Measurements from ENCODE around the gene CHST11.

Gene CHST11

GRCh38 chr12:104439137-104439536, 17.6 kb upstream of the CHST11 start:
- no peak for DNase-seq (ENCODE audit: low read depth)
- TF ChIP-seq, protein P1, sequence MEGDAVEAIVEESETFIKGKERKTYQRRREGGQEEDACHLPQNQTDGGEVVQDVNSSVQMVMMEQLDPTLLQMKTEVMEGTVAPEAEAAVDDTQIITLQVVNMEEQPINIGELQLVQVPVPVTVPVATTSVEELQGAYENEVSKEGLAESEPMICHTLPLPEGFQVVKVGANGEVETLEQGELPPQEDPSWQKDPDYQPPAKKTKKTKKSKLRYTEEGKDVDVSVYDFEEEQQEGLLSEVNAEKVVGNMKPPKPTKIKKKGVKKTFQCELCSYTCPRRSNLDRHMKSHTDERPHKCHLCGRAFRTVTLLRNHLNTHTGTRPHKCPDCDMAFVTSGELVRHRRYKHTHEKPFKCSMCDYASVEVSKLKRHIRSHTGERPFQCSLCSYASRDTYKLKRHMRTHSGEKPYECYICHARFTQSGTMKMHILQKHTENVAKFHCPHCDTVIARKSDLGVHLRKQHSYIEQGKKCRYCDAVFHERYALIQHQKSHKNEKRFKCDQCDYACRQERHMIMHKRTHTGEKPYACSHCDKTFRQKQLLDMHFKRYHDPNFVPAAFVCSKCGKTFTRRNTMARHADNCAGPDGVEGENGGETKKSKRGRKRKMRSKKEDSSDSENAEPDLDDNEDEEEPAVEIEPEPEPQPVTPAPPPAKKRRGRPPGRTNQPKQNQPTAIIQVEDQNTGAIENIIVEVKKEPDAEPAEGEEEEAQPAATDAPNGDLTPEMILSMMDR (conservative IDR thresholded peaks at IDR 0.05; ENCODE audit: low read depth, low read length): no peak

GRCh38 chr12:104443008-104443407, 13.7 kb upstream of the CHST11 start:
- TF ChIP-seq, protein P1 (conservative IDR thresholded peaks at IDR 0.05; ENCODE audit: low read depth, low read length): no peak
- H3K4me3 ChIP-seq (ENCODE audit: low read length): no peak overlapping the region
- no peak for DNase-seq (ENCODE audit: low read depth)

More at GRCh38 chr12:104439137-104439536, 17.6 kb upstream of the CHST11 start:
- H3K4me3 ChIP-seq (ENCODE audit: low read length): no peak overlapping the region

GRCh38 chr12:104446646-104447421, 9.9 kb upstream of the CHST11 start:
- H3K4me3 ChIP-seq (ENCODE audit: low read length): no peak overlapping the region
- no peak for DNase-seq (ENCODE audit: low read depth)
- TF ChIP-seq, protein P1 (conservative IDR thresholded peaks at IDR 0.05; ENCODE audit: low read depth, low read length): no peak

GRCh38 chr12:104448031-104448430, 8.7 kb upstream of the CHST11 start:
- TF ChIP-seq, protein P1 (conservative IDR thresholded peaks at IDR 0.05; ENCODE audit: low read depth, low read length): no peak
- no peak overlapping the region for H3K4me3 ChIP-seq (ENCODE audit: low read length)
- DNase-seq (ENCODE audit: low read depth): no peak

DNA sequence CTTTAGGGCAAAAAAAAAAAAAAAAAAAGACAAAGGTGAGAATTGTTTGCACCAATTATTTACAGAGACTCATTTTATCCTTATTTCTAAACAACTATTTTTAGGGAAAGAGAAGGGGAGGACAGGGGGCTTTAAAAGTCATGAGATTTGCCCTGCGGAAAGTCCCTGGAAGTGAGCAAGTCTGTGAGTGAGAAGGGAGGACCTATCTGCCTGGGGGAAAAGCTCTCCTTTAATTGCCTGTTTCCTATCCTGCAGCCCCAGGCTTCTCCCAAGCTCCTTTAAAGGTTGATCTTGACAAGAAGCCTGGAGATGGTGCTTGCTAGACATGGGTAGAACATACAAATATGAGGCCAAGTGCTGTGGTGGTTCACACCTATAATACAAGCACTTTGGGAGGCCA, 8.3 kb upstream of the CHST11 start:
- no peak overlapping the region for H3K4me3 ChIP-seq (ENCODE audit: low read length)
- no peak for DNase-seq (ENCODE audit: low read depth)
- TF ChIP-seq, protein P1 (conservative IDR thresholded peaks at IDR 0.05; ENCODE audit: low read depth, low read length): no peak

DNA sequence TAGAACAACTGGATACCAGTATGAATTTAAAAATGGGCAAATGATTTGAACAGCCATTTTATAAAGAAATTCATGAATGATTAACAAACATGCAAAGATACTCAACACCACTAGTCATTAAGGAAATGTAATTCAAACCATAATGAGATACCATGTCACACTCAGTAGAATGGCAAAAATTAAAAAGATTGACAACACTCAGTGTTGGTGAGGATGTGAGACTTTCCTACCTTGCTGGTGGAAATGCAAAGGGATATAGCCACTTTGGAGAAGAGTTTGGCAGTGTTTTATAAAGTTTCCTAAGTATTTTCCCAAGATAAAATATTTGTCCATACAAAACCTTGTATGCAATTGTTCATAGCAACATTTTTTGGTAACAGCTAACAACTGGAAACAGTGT, 6.0 kb upstream of the CHST11 start:
- TF ChIP-seq, protein P1 (conservative IDR thresholded peaks at IDR 0.05; ENCODE audit: low read depth, low read length): no peak
- no peak overlapping the region for H3K4me3 ChIP-seq (ENCODE audit: low read length)
- no peak for DNase-seq (ENCODE audit: low read depth)

DNA sequence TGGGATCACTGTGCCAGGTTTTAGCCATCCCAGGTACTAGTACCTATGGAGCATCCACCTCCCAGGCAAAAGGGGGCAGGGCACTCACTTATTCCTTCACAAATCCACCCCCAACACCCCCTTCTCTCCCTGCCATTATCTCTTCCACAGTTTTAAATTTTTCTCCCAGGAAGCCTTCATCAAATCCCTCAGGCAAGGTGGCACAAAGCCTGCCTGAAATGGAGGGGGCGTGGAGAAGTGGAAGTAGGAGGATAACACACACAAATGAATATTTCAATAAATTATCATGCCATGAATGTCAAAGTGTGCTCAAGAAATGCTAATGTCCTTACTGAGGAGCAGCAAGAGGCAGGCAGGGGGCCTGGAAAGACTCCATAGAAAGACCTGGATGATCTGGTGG, 4.7 kb upstream of the CHST11 start:
- no peak for DNase-seq (ENCODE audit: low read depth)
- H3K4me3 ChIP-seq (ENCODE audit: low read length): no peak overlapping the region
- TF ChIP-seq, protein P1 (conservative IDR thresholded peaks at IDR 0.05; ENCODE audit: low read depth, low read length): no peak

Data from retinal pigment epithelial cell (primary cell).